ENCODE results near the gene HOXD11.

Gene HOXD11

GRCh38 chr2:176103194-176103593 is 3.9 kb upstream of the HOXD11 start:
- DNase-seq (ENCODE audit: extremely low read depth, insufficient read length): no peak
- H3K4me3 ChIP-seq (replicated peaks; ENCODE audit: low read depth, low read length): no peak overlapping the region
- H3K27me3 ChIP-seq (replicated peaks; ENCODE audit: control insufficient read depth, insufficient read depth, low read length): no peaks in the 10 kb centered on the region; the same call in 1 of the 2 replicates
- no peak for TF ChIP-seq CTCF (IDR thresholded peaks at IDR 0.05; ENCODE audit: insufficient read depth, low read length, poor library complexity, severe bottlenecking)
- no peaks in the 10 kb centered on the region for H3K36me3 ChIP-seq (ENCODE audit: control insufficient read depth, insufficient read depth, low read length)

- TF ChIP-seq CTCF (IDR thresholded peaks at IDR 0.05; ENCODE audit: insufficient read depth, low read length, poor library complexity, severe bottlenecking): no peak
- no peaks in the 10 kb centered on the region; the same call in 1 of the 2 replicates for H3K27me3 ChIP-seq (replicated peaks; ENCODE audit: control insufficient read depth, insufficient read depth, low read length)
- DNase-seq (ENCODE audit: extremely low read depth, insufficient read length): no peak
- H3K36me3 ChIP-seq (ENCODE audit: control insufficient read depth, insufficient read depth, low read length): no peaks in the 10 kb centered on the region
- H3K4me3 ChIP-seq (replicated peaks; ENCODE audit: low read depth, low read length): no peak overlapping the region
Measured at GRCh38 chr2:176103742-176104315, 3.3 kb upstream of the HOXD11 start.

DNA sequence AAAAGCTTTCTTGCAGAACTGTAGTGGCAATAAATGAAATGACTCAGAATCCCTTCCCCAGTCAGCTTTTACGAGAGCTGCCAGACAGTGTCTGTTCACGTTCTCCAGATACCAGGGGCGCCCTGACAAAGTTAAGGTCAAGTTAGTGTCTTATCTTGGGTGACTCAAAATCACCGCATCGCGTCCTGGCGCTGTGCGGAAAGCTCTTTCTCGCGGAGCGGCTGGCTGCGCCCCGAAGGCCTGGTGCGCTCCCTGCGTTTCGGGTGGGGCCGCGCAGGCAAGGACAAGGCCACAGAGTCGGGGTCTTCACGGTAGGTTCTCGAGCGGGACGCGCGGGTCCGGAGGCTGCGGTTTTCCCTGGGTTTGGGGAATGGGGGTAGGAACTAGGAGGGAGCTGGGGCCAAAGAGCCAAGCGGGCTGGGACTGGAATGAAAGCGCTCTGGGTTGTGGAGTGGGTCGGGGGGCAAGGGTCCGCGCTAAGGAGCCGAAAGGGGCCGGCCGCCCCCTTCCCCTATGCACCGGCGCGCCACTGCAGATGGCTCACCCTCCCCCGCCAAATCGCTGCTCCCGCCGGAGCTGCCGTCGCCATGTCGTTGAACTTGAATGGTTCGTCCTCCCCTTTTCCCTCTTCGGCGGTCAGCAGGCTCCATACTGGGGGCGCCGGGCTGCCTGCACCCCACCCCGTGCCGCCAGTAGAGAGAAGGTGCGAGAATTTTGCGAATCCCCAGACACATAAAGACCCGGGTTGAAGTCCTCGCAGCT is 2.6 kb upstream of the HOXD11 start:
- no peak for TF ChIP-seq CTCF (IDR thresholded peaks at IDR 0.05; ENCODE audit: insufficient read depth, low read length, poor library complexity, severe bottlenecking)
- Histone ChIP-seq H3K27me3 (replicated peaks; ENCODE audit: control insufficient read depth, insufficient read depth, low read length) (no peaks in the 10 kb centered on the region; the same call in 1 of the 2 replicates), H3K4me3 (replicated peaks; ENCODE audit: low read depth, low read length) (no peak overlapping the region), H3K36me3 (ENCODE audit: control insufficient read depth, insufficient read depth, low read length) (no peaks in the 10 kb centered on the region)
- DNase-seq (ENCODE audit: extremely low read depth, insufficient read length): no peak

- Histone ChIP-seq H3K36me3 (ENCODE audit: control insufficient read depth, insufficient read depth, low read length) (no peaks in the 10 kb centered on the region), H3K27me3 (replicated peaks; ENCODE audit: control insufficient read depth, insufficient read depth, low read length) (no peaks in the 10 kb centered on the region; the same call in 1 of the 2 replicates), H3K4me3 (replicated peaks; ENCODE audit: low read depth, low read length) (no peak overlapping the region)
- no peak for TF ChIP-seq CTCF (IDR thresholded peaks at IDR 0.05; ENCODE audit: insufficient read depth, low read length, poor library complexity, severe bottlenecking)
- DNase-seq (ENCODE audit: extremely low read depth, insufficient read length): no peak
Measured at GRCh38 chr2:176105078-176105729, 1.9 kb upstream of the HOXD11 start.

- TF ChIP-seq CTCF (IDR thresholded peaks at IDR 0.05; ENCODE audit: insufficient read depth, low read length, poor library complexity, severe bottlenecking): no peak
- no peak for DNase-seq (ENCODE audit: extremely low read depth, insufficient read length)
- H3K27me3 ChIP-seq (replicated peaks; ENCODE audit: control insufficient read depth, insufficient read depth, low read length): no peaks in the 10 kb centered on the region; the same call in 1 of the 2 replicates
- H3K36me3 ChIP-seq (ENCODE audit: control insufficient read depth, insufficient read depth, low read length): no peaks in the 10 kb centered on the region
- no peak overlapping the region for H3K4me3 ChIP-seq (replicated peaks; ENCODE audit: low read depth, low read length)
Measured at GRCh38 chr2:176105730-176106580, 1.1 kb upstream of the HOXD11 start.

Measured in GM06990 (cell line).